Stimulated activated CD8-positive, alpha-beta memory T cell treated with anti-CD3 and anti-CD28 coated beads, Interleukin-2, amount 100 ng/mL, for 1 hour (primary cell): Measurements from ENCODE around the gene TPRG1.

Experiments used
- DNase-seq, 2 donors: peaks; one replicate each; pipeline ENCODE4 v3.0.0-alpha.2; 2020; ENCODE audit warnings: low read depth in 2 of 2

TPRG1 gene

DNA sequence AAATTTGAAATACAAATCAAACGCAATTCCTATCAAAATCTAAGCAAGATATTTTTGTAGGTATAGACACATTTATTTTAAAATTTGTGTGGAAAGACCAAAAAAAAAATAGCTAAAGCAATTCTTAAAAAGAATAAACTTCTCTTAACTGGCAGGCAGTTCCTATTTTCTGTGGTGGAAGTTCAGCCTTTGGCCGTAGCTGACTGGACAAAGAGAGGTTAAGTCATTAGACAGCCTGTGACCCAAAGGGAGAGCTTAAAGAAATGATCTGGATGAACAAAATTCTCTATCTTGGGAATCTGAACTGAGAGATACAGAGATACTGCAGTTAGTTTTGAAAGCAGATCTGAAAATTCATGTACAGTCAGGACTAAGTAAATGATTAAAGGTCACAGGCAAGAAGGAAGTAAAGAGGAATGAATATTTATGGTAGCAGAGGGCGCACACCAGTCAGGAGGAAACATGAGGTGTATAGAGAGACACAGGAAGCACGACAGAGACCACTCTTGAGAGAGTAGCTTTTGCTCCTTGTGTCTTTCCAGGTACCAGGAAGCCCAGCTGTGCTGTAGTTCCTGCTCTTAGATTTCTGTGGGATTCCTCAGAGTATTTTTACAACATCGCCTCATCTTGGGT lies 57.5 kb downstream of the TPRG1 start:
- DNase-seq, result no peak

DNA sequence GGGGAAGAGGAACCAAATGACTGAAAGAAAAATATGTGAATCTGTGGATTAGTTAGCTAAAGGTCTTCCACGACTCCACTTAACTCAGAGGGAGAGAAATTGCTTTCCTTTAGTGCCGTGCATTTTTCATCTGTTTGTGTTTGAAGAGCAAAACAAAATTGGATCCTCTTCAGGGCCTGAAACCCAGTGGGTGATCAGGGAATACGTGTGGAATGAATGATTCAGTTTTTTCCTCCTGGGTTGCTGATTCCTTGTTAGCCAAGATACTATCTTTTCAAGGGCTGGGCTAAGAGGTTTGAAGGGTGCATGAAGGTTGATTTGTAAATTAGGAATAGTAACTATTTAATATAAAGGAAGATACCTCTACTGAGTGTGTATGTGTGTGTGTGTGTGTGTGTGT lies 61.0 kb downstream of the TPRG1 start:
- DNase-seq, result no peak

DNA sequence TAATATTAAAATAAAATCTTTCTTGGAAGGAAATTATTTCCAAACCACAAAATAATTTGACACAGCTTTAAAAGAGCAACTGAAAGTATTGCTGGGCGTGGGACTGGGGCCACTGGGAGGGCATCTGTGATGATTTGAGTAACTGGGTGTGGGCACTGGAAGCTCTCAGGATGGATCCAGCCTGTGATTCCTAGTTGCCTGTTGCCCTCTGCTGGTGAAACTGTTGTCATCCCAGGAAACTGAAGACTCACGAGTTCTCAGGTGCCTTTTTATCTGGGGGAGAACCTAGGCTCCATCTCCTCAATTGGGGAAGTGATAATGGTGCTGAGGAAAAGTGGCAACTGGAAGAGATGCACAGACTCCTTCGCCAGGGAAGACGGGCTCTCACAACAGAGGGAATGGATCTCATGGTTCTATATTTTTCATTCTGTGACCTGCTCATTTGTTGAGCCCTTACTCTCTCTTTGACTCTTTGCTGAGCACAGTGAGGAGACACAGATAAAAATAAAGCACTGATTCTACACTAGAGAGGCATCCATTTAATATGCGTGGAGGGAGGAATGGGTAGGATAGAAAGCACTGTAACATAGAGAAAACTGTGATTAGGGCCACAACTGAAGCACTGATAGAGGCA lies 61.6 kb downstream of the TPRG1 start:
- no peak for DNase-seq

DNA sequence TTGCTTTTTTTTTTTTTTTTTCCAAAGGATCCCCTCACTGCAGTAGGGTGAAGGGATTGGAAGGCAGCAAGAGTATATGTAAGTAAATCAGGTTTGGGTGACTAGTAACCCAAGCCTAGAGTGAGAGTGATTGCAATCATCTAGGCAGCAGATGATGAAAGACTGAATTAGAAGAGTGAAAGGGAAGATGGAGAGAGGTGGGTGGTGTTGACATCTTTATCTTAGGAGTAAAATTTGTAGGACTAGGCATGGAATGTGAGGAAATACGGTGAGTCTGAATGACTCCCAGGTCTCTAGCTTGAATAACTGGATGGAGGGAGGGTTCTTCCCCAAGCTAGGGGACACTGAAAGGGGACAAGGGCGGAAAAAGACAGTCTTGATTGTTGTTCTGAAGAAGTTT lies 63.4 kb downstream of the TPRG1 start:
- no peak for DNase-seq

DNA sequence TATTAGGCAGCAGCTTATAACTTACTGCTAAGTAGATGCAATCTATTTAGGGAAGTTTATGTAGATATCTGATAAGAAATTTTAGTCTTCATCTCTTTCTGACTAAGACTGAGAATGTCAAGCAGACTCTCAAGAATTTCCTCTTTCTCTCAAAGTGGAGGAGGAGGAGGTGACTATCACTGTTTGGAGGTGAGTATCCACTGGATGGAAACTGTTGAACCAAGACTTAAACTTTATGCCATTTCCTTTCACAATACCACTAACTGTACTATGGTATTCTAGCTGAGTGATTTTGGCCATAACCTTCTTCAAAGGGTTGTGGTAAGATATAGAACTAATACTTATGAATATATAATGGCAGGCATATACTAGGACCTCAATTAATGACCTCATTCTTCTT lies 64.6 kb downstream of the TPRG1 start:
- no peak for DNase-seq

DNA sequence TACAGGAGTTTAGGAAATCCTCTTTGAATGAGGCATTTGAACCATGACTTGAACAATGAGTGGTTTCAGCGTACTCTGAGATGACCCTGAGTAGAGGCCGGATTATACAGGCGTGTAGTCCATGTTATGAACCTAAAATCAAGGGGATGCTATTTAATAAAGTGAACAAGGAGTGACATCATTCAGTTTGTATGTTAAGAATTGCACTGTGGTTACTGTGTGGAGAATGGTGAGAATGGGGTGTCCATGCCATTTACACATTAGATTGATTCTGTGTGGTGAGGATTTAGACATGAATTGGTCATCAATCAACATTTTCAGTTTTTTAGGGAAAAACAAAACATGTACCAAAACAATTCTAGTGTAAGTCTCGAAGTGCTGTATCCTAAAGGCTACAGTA lies 65.8 kb downstream of the TPRG1 start:
- no peak for DNase-seq

DNA sequence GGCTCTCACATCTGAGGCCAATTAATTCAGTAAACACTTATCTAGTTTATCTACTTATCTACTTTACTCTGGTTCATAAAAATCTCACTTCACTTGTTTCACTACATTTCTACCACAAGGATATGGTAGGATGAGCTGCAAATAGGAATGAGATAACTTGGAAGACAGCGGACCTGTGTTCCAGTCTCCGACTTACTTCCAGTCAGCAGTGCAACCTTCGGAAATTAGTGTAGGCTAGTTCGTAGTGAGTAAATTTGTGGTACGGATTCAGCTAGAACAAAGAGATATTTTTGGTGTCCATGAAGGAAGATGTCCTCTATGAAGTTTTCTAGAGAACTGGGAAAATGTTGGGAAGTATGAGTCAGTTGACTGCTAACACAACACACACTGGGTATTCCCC lies 66.3 kb downstream of the TPRG1 start:
- DNase-seq, result no peak

DNA sequence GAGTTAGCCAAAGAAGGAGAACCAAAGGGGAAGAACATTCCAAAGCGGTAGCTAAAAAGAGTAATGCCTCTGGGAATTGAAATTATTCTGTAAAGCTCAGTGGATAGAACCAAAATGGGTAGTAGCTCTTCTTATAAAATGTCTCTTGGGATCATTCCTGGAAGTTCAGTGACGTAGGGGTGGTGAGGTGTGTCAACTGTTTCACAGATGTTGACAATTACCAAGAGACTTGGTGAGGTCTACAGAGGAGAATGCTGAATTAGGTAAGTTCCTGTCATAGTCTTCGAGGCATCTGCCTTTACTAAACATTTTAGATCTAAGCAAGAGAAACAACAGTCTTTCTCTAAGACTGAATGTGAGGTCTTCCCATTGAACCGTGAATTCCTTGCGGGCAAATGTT lies 67.8 kb downstream of the TPRG1 start:
- DNase-seq, result no peak

DNA sequence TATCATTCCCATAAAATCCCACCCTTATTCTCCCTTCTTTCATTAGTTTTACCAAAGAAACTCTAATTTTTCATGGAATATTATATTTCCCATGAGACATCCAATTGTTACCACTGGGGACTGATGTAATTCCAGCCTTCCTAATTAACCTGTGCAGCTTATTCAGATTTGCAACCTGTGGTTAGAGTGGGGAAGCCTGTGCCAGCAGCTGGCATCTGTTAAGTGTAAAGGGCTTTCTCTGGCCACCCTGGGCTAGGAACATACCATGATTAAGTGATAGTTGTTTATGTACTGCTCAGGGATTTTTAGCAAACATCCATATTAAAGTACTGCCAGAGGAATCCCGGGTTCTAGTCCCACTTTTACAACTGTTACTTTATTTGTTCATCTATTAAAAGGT lies 78.2 kb downstream of the TPRG1 start:
- DNase-seq, result no peak

DNA sequence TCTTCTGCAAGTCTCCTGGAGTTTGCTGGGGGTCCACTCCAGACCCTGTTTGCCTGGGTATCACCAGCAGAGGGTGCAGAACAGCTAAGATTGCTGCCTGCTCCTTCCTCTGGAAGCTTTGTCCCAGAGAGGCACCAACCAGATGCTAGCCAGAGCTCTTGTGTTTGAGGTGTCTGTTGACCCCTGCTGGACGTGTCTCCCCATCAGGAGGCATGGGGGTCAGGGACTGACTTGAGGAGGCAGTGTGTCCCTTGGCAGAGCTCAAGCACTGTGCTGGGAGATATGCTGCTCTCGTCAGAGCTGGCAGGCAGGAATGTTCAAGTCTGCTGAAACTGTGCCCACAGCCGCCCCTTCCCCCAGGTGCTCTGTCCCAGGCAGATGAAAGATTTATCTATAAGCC lies 86.5 kb downstream of the TPRG1 start:
- DNase-seq, result no peak

DNA sequence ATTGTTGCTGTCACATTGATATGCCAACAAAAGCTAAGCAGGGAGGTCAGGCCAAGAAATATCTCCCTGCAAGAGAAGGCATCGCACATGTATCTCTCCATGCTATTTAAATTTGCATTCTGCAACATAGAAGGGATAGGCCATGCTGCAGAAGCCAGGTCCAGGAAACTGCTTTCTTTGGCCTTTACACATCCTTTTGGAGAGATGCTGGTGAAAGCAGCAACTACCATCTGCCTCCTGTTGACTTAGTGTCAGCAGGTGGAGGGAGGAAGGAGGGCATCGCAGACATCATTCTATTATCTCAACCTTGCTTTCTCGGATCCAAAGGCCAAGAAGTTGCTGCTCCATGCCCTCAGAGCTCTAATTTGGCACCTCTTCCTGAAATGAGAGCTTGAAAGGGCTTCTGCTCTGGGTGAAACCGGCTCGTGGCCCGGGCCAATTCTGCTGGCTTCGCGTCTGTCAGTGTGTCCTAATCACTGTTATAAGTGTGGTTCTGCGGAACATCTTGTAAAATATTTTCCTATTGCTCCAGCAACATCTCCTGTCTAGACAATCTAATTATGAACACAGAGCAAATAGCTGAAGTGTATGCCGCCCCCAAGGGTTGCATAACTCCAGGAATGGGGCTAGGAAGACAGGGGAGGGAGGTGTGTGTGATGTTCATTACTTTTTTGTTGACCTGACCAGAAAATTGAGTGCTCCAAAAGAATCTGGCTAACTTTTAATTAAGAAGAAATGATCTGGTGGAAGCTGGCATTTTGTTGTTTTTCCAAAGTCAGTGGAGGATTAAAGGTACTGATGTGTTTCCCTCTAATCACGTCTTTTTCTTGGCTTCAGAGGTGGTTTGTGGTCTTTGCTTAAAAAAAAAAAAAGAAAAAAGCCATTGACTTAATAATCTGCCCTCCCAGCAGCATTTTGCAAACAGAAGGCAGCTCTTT lies 89.1 kb downstream of the TPRG1 start:
- no peak for DNase-seq

DNA sequence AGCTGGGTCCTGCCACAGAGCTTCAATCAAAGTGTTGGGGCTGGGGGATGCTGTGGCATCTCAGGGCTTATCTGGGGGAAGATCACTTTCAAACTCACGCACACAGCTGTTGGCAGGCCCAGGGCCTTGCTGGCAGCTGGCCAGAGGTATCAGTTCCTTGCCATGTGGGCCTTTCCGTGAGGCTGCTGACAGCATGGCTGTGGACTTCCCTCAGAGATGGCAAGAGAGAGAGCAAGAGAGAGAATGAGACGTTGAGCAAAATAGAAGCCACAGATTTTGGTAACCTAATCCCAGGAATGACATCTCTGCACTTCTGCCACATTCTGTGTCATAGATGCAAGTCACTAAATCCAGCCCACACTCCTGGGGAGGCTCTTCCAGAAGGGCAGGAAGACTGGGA lies 91.0 kb downstream of the TPRG1 start:
- no peak for DNase-seq

DNA sequence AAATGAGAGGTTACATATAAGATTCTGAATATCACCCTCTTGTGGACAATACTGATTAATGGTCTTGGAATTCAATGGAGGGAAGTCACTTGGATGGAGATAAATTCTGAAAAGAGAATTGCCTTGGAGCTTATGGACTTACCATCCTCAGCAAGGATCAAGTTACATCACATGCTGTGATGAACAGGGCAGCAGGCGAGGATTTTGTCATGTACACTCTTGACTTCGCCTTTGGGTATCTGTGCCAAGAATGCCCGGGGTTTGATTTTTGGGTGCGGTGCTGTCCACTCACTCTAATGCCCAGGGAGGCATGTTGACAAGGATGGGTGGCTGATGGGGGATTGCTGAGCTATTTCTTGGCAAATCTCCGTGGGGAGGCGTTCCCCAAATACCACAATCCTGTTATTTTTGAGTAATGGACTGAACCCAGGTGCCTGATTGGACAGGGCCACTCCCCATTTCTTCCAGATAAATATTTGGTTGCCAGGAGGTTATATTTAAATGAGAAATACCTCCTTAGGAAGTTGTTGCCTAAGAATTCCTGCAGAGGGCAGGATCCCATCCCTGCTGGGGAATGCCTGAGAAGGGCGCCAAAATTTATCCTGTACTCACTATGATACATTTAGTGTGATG lies 96.3 kb downstream of the TPRG1 start:
- DNase-seq, result no peak

DNA sequence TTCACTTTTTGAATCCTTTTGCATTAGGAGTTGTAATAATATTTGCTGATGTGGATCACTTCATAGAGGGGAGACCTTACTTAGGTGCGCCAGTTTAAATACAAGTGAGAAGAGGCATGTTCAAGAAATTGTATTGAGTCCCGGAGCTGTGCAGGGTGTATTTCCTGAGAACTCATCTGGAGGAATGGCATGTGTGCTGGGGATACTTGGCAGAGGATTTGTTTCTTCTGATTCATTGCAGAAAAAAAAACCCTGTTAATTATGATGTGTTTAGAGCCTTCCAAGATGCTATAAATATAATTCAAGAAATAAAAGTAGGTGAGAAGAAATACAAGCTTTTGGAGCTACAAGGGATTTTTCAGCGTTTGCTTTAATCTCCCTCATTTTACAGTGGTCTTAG lies 97.6 kb downstream of the TPRG1 start:
- DNase-seq, result no peak

DNA sequence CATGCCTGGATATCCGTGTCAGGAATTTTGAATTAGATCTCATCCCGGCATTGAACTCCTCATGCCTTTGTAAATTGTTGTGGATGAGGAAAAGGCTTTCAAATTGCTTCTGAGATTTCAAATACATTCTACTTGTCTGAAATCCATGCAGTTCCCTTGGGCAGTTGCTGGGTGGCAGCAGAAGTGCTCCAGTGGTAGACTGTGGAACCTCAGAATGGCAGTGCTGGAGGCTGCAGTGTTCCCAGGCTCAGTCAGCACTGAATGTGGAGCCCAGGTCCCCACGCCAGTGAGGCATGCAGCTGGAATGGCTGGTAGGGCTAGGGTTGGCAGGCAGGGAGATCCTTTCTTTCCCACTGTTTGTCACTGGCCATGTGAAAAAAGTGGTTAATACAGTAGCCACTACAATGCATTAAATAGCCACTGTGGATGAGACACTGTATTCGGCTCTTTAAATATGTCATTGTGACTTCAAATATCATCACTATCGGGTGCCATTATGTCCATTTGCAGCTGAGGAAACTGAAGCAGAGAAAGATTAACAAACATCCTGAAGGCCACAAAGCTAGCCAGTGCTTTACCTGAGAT lies 98.6 kb downstream of the TPRG1 start:
- DNase-seq, result no peak

DNA sequence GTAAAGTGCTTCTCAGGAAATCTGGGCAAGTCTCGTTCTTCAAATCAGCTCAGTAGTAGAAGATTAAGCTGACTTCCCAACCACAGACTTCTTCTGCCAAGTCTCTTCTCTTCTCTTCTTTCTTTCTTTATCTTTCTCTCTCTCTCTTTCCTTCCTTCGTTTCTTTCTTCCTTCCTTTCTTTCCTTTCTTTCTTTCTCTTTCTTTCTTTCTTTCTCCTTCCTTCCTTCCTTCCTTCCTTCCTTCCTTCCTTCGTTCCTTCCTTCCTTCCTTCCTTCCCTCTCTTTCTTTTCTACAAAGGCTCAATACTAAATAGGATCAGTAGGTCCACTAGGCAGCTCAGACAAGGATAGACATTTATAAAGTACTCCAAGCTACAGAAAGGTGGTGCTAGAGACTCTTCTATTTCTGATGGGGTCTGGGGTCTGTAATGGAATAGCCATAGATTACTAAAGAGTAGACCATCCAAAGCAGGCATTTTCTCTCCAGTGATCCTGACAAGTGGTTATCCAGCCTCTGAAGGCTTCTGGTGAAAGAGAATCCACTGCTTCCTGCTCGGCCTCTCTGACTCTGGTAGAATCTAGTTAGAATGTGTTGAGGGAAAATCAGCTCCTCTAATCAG lies 100.8 kb downstream of the TPRG1 start:
- no peak for DNase-seq

DNA sequence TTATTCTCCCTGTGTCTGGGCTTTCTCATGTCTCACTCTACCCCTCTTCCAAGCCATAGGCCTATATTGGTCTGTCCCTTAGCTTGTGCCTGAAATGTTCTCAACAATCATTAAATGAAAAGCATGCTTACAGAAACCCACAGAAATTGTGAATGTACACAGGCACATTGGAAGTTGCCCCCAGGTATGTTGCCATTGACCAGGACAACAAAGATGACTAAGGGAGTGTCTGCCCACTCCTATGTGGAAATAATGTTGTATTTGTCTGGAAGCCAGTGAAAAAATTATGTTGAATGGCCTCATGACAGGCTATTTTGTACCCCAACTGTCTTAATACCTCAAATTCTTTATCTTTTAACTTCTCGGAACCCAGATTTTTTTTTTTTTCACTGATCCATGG lies 102.0 kb downstream of the TPRG1 start:
- no peak for DNase-seq

DNA sequence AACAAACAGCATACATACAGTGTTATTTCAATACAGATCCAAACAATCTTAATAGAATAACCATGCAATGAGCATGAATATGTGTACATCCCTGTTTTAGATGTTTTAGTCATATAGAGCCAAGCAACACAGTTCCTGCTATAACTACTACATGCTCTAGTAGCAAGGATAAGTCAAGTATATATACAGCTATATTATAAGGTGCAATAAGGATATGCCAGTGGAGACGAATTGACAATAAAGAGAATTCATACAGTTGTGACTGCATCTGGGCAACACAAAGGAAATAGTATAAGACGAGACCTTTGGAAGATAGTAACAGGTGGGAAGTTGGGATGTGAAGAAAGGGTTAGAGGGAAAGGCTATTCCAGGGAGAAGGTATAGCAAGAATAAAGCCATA lies 103.4 kb downstream of the TPRG1 start:
- no peak for DNase-seq

DNA sequence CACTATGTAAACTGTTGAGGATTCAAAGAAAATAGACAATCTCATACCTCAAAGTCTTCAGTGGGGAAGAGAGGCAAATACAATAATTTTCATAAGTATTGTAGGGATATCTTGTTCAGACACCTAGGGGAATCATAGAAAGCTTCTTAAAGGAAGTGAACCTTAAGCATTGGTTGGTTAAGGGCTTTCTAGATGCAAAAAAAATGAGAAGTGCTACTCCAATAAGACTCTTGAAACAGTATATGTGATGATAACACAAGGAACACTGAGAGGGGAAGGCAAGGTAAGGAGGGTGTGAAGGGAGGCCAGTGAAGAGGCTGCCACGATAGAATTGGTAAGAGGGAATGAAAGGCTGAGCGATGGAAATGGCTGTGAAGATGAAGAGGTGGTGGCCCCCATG lies 104.1 kb downstream of the TPRG1 start:
- DNase-seq, result no peak

DNA sequence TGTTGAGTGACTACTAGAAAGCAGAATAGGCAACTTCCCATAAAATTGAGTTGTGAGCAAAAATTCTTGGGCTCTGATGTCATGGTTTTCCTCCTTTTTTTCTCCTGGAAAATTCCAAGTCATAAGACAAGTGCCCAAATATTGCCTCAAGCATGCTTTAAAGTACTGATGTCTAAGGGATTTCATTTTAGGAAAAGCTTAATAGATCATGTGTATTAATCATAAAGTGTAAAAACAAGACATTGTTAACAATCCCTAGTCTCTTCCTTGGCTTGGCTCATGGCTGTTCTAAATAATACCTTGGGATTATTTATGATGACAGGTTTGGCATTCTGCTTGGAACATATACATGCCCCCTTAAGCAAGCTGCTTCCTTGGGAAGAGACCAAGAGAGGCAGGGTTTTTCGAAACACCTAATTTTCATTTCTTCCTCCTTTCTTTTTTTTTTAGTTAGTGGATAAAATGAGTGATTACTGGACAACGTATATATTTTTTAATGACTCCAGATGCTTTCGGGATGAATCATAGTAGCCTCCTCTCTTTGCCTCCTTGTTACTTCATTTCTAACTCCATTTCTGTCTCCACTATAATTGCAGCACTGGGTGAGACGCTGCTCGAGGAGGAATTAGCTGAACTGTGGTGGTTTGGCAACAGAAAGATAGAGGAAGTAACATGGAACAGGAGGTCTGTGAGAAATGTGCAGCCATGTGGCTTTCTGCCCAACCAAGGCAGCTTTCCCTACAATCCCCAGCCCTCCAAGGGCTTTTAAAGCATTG lies 104.9 kb downstream of the TPRG1 start:
- DNase-seq, result no peak

DNA sequence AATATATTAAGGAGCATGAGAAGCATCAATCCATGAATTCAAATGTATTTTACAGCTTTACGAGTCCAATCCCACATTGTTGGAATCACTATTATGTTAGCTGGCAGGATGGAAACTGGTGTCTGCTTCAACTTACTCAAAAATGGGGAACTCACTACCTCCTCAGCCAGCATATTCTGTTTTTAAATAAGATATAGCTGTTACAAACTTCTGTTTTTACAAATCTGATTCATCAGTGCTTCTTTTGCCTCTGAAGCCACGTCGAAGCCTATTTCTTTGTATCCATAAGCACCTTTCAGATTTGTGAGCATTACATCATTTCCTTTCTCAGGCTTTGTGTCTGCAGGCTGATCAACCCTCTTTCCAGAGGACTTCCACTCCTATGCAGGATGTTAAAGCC lies 105.9 kb downstream of the TPRG1 start:
- no peak for DNase-seq
